Activated B cell treated with CpG ODN at 0.5 μM for 24 hours (primary cell): Measurements from ENCODE around the gene MICAL3. TPM values are rescaled to one million over a fixed set of nuclear protein-coding genes. Genes with fewer than 3 reads are reported as not detected.

Experiments used
- ATAC-seq: fragments of 200-7000 bp; cut with Tn5 transposase; one replicate; pipeline ENCODE4 v1.10.0; 2021; ENCODE audit warnings: low read depth, mild to moderate bottlenecking, moderate library complexity
- CTCF ChIA-PET: fragments of 350-600 bp; sonication (Branson Sonifier 250); formaldehyde crosslinking; loops from one replicate; lab custom pipeline; 2021; ENCODE audit warnings: antibody characterized with exemption; lab: Charles Lee
- POLR2A ChIA-PET: fragments of 350-600 bp; sonication (Branson Sonifier 250); formaldehyde crosslinking; loops from one replicate; lab custom pipeline; 2021; ENCODE audit warnings: antibody characterized with exemption; lab: Charles Lee
- DNase-seq: peaks from one replicate; pipeline ENCODE4 v3.0.0; 2022
- H3K27ac Mint-ChIP-seq: one replicate; pipeline ENCODE4 v1.8.0; 2020; ENCODE audit warnings: mixed read lengths
- H3K27me3 Mint-ChIP-seq: one replicate; pipeline ENCODE4 v1.8.0; 2021; ENCODE audit warnings: mixed read lengths
- H3K36me3 Mint-ChIP-seq: one replicate; pipeline ENCODE4 v1.8.0; 2021; ENCODE audit warnings: low read depth, mixed read lengths
- H3K4me1 Mint-ChIP-seq: one replicate; pipeline ENCODE4 v1.8.0; 2021; ENCODE audit warnings: mixed read lengths
- H3K4me3 Mint-ChIP-seq: one replicate; pipeline ENCODE4 v1.8.0; 2020; ENCODE audit warnings: mild to moderate bottlenecking, mixed read lengths
- H3K9me3 Mint-ChIP-seq: one replicate; pipeline ENCODE4 v1.8.0; 2020; ENCODE audit warnings: mixed read lengths
- intact Hi-C: fragments of 100-400 bp; cut with micrococcal nuclease; formaldehyde crosslinking; loops from one replicate; pipeline ENCODE4 v1.15.1; 2024
- total RNA-seq: library from RNA; stranded (reverse); gene quantifications from 2 replicates; pipeline ENCODE4 v1.2.3, GENCODE V29; 2022
- TF ChIP-seq, protein P1 (sequence below): fragments of 200-600 bp; IDR thresholded peaks from one replicate; pipeline ENCODE4 v1.8.0; 2022; ENCODE audit warnings: antibody characterized with exemption, mild to moderate bottlenecking

MICAL3 gene
- total RNA-seq, 1 donor from 2014 or later, result 257 TPM

DNA sequence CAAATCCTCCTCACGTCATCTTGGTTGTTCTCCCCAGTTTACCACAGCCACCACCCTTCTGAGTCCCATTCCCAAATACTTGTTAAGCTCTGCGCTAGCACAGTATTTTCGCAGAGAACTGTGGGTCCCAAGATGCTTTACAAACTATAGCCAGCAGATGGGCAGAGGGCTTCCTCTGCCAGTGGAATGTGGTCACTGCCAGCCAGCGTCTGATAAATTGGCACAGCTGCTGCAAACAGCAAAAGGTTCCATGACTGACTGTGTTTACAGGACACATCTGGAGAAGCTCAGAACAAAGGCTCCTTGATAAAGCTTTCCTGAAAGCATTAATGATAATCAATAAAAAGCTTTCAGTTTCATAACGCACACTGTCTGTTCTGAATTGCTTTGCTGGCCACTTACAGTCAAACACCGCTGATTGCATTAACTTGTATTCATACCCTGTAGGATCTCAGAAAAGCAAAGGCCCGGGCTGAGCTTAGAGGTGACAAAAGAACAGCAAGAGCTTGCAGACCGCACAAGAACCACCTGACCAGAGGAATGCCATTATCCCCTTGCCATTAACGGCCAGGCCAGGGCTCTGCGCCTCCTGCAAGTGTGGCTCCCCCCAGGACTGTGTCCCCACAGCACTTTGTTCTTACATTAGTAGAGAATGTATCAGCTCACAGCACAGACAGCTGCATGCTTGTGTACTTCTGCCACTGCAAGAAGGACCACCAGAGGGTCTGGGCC lies 120.6 kb downstream of the MICAL3 start:
- H3K27me3 Mint-ChIP-seq, result no peaks in the 10 kb centered on the region
- no peak overlapping the region for H3K4me3 Mint-ChIP-seq
- peaks cover 23% of the 10 kb centered on the region for H3K4me1 Mint-ChIP-seq
- ATAC-seq, result no peak
- no peak overlapping the region for H3K27ac Mint-ChIP-seq
- intact Hi-C loops, result no loop called here
- CTCF ChIA-PET, result interaction anchor here (0.8 to 1.6 kb wide), 4 partner anchors 12 to 172 kb away, joined by 3 to 6 read pairs (median 4); partner anchors contain the start of gene MICAL3
- TF ChIP-seq, protein P1, sequence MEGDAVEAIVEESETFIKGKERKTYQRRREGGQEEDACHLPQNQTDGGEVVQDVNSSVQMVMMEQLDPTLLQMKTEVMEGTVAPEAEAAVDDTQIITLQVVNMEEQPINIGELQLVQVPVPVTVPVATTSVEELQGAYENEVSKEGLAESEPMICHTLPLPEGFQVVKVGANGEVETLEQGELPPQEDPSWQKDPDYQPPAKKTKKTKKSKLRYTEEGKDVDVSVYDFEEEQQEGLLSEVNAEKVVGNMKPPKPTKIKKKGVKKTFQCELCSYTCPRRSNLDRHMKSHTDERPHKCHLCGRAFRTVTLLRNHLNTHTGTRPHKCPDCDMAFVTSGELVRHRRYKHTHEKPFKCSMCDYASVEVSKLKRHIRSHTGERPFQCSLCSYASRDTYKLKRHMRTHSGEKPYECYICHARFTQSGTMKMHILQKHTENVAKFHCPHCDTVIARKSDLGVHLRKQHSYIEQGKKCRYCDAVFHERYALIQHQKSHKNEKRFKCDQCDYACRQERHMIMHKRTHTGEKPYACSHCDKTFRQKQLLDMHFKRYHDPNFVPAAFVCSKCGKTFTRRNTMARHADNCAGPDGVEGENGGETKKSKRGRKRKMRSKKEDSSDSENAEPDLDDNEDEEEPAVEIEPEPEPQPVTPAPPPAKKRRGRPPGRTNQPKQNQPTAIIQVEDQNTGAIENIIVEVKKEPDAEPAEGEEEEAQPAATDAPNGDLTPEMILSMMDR, result no peak
- H3K36me3 Mint-ChIP-seq, result peaks cover 90% of the 10 kb centered on the region
- DNase-seq, result no peak
- no peaks in the 10 kb centered on the region for H3K9me3 Mint-ChIP-seq
- POLR2A ChIA-PET, result interaction anchor here (1.2 kb wide), 1 partner anchor 14 kb away, joined by 3 read pairs; no protein-coding TSS in a partner anchor

DNA sequence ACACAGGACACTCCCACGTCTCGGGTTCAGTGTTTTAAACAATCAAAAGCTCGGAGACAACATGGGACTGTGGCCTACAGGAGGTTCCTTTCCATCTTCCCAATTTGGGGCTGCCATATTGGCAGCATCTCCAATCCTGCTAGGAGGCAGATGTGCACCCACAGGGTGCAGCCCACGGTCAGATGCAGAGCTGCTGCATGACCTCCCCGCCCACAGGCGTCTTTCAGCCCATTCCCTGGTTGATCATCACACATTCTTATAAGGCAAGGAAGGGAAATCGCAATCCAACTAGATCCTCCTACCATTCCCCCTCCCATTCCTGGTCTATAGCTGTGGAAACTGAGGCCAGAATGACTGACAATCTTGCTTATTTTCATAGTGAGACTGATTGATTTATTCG lies 121.4 kb downstream of the MICAL3 start:
- Mint-ChIP-seq H3K4me1 (peaks cover 18% of the 10 kb centered on the region), H3K27ac (no peak overlapping the region), H3K36me3 (peaks cover 96% of the 10 kb centered on the region), H3K4me3 (no peak overlapping the region), H3K27me3 (no peaks in the 10 kb centered on the region), H3K9me3 (no peaks in the 10 kb centered on the region)
- DNase-seq (no peak), ATAC-seq (no peak)
- intact Hi-C loops, result no loop called here
- TF ChIP-seq, protein P1, result no peak
- POLR2A ChIA-PET, result no interaction called here
- CTCF ChIA-PET, result interaction anchor here (0.8 to 1.0 kb wide), 2 partner anchors 121 to 173 kb away, joined by 3 read pairs; partner anchors contain the start of gene MICAL3

DNA sequence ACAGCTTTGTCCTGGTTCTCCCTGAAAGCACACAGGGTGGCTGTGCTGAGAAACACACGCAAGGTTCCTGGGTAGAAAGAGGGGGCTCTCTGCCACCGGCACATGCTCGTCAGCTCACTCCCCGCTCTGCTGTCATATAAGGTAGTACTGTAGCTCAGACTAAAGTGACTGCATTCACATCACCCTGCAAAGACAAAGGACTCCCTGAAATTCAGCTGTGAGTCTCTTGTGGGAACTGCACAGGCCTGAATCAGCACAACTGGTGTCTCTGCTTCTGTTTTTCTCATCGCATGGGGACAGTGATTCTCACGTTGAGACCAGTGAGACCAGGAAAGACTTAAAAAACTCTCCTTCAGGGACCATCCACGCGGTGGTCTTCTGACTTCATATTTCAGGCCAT lies 126.0 kb downstream of the MICAL3 start:
- CTCF ChIA-PET, result interaction anchor here (0.6 to 1.3 kb wide), 2 partner anchors 120 to 178 kb away, joined by 3 to 4 read pairs; no protein-coding TSS in a partner anchor
- peak overlapping the region; percentile 12 for H3K27ac Mint-ChIP-seq
- H3K36me3 Mint-ChIP-seq, result peaks cover 91% of the 10 kb centered on the region
- ATAC-seq (no peak), DNase-seq (no peak)
- H3K4me1 Mint-ChIP-seq, result peaks cover 10% of the 10 kb centered on the region
- no peak overlapping the region for H3K4me3 Mint-ChIP-seq
- TF ChIP-seq, protein P1, result no peak
- intact Hi-C loops, result no loop called here
- H3K27me3 Mint-ChIP-seq, result no peaks in the 10 kb centered on the region
- POLR2A ChIA-PET, result no interaction called here
- H3K9me3 Mint-ChIP-seq, result no peaks in the 10 kb centered on the region

DNA sequence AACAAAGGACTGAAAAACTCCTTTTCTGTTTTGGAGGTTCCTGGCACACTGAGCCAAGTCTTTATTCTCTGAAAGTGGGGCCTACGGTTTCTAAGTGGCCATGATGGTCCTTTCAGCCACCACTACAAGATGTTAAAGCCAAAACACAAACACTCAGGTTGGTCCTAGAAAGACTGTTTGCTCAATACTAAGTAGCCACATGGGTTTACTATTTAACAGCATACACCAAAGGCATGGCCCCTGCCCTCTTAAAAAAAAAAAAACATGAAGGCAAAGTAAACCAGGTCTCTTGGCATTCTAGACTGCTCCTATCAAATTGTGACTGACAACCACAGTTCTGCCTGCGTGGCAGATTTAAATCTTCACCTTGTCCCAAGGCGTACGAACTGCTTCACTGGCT lies 126.5 kb downstream of the MICAL3 start:
- Mint-ChIP-seq H3K4me1 (peaks cover 10% of the 10 kb centered on the region), H3K9me3 (no peaks in the 10 kb centered on the region), H3K27me3 (no peaks in the 10 kb centered on the region), H3K36me3 (peaks cover 91% of the 10 kb centered on the region), H3K4me3 (no peak overlapping the region), H3K27ac (peak overlapping the region; percentile 12)
- TF ChIP-seq, protein P1, result no peak
- POLR2A ChIA-PET, result no interaction called here
- CTCF ChIA-PET, result interaction anchor here (1.3 kb wide), 1 partner anchor 179 kb away, joined by 4 read pairs; no protein-coding TSS in a partner anchor
- intact Hi-C loops, result no loop called here
- DNase-seq (no peak), ATAC-seq (no peak)

DNA sequence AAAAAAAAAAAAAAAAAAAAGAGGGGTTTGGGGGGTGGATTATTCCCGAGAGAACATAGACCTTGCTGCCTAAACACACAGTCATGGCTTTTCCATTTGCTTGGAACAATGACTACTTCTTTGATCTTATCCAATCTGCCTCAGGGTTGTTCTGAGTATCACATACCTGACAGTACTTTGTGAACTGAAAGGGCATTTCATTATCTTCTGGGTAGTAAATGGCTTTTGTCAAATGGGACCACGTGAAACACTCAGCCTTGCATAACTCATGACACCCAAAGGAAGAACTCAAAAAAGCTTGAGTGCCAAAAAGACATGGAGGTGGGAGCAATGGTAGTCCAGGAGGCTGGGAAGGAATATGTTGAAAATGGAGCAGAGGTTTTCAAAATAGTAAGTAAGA lies 126.9 kb downstream of the MICAL3 start:
- peaks cover 91% of the 10 kb centered on the region for H3K36me3 Mint-ChIP-seq
- no peak for ATAC-seq

More for the DNA sequence above, 126.9 kb downstream of the MICAL3 start:
- Mint-ChIP-seq H3K4me3 (no peak overlapping the region), H3K27ac (peak overlapping the region; percentile 43), H3K27me3 (no peaks in the 10 kb centered on the region), H3K9me3 (no peaks in the 10 kb centered on the region), H3K4me1 (peaks cover 10% of the 10 kb centered on the region)
- intact Hi-C loops, result no loop called here
- no peak for DNase-seq
- ChIA-PET POLR2A (no interaction called here), CTCF (interaction anchor here (1.3 kb wide), 1 partner anchor 179 kb away, joined by 4 read pairs; no protein-coding TSS in a partner anchor)
- TF ChIP-seq, protein P1, result no peak
